Measurements from ENCODE around the gene AGAP1. TPM values are rescaled to one million over a fixed set of nuclear protein-coding genes. Genes with fewer than 3 reads are reported as not detected.
A peak's percentile ranks its signal among the peaks of the same experiment; 100 is the strongest.

AGAP1 gene
- total and polyA plus RNA-seq, 2 donors (not counting 3 experiments of a cell fraction or from before 2014, with no cell fraction given): 10.2 to 20.9 TPM

DNA sequence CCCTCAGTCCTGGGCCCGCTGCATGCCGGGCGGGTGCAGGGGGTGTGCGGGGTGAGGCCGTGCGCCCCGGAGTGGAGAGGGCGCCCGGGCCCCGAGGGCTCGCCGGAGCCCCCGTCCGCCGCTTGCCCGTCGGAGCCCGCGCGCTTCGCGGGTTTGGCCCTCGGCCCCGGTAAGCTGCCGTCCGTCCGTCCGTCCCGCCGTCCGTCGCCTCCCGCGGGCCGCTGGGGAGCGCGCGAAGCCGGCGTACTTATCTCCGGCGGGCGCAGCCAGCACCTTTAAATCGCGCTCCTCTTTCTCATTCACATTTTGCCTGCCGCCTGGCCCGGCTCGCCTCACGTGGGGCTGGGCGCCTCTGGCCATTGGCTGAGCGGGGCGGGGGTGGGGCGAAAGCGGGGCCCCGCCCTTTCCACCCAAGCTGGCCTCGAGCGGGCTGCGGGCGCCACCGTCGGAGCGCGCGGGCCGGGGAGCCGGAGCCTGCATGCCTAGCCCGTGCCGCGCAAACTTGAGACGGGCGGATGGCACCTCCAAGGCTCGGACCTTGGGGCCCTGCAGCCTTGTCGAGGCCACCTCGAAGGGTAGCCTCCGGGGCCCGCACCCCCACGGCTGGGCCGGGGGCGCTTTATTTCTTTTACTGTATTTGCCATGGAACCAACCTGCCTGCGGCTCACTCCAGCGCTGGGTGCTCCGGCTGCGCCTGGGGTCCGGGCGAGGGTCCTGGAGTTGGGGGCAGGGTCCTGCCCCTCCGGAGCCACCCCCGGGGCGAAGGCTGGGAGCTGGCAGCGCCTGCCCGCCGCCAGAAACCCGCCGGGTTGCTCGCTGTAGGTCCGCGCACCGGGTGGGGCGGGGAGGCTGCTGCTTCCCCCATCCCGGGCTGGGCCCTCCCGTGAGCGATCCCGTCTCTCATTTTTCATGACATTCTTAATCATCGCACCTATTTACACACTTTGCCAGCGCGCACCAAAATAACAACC, 674.6 kb downstream of the AGAP1 start, which contains the start of gene GBX2:
GBX2 (minus strand) TSS at position 277 of the 971 bp plus-strand sequence. CDS start 415 bp downstream, outside the sequence.
- Histone ChIP-seq H3K4me1 (ENCODE audit: control insufficient read depth, extremely low read depth, insufficient read depth, low read length) (peaks cover 25% of the 10 kb centered on the region), H3K4me3 (replicated peaks in 1 of 3; ENCODE audit: insufficient read depth in 1 of 3, low read depth in 1 of 3, low read length in 3 of 3) (peak within 1 kb of the TSS; percentile 59 to 73 (median 68)), H2AFZ (ENCODE audit: low read depth, low read length) (peak within 1 kb of the TSS; percentile 92), H3K9ac (replicated peaks; ENCODE audit: extremely low read depth, insufficient read depth, low read length) (peak within 1 kb of the TSS; percentile 53), H3K27ac (ENCODE audit: insufficient read depth, low read depth, low read length) (peak within 1 kb of the TSS; percentile 11), H3K9me1 (replicated peaks; ENCODE audit: control insufficient read depth, extremely low read depth, insufficient read depth, low read length) (no peaks in the 10 kb centered on the region), H3K36me3 (ENCODE audit: control insufficient read depth in 2 of 2, extremely low read depth in 1 of 2, insufficient read depth in 2 of 2, low read length in 2 of 2) (no peaks in the 10 kb centered on the region), H4K20me1 (replicated peaks; ENCODE audit: control insufficient read depth, extremely low read depth, insufficient read depth, low read length) (no peaks in the 10 kb centered on the region), H3K9me3 (replicated peaks; ENCODE audit: control insufficient read depth, insufficient read depth, low read length) (no peaks in the 10 kb centered on the region), H3K27me3 (ENCODE audit: control insufficient read depth in 2 of 2, insufficient read depth in 2 of 2, low read length in 2 of 2) (peaks cover 3 to 48% of the 10 kb centered on the region in 2 experiments), H3K79me2 (ENCODE audit: control insufficient read depth, insufficient read depth, low read length) (no peaks in the 10 kb centered on the region), H3K4me2 (ENCODE audit: insufficient read depth, low read length) (peak within 1 kb of the TSS; percentile 42)
- peak; percentile 76 for FAIRE-seq
- no TSS peak for BruUV-seq (replicated peaks)
- dilution Hi-C loops (cut with MboI; ENCODE audit: extremely low pct_ligation_motif_present, low sequenced_read_pairs) (no loop called here), intact Hi-C loops (cut with micrococcal nuclease) (loop anchor here (2.0 to 5.0 kb wide), 2 partner anchors 308 to 404 kb away; no protein-coding TSS in a partner anchor)
- TF ChIP-seq, protein P1, sequence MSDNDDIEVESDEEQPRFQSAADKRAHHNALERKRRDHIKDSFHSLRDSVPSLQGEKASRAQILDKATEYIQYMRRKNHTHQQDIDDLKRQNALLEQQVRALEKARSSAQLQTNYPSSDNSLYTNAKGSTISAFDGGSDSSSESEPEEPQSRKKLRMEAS (IDR thresholded peaks at IDR 0.05; ENCODE audit: insufficient read depth, insufficient read length): peak; percentile 89
- TF ChIP-seq POLR2AphosphoS5 (IDR thresholded peaks at IDR 0.05; ENCODE audit: insufficient read depth, low read depth, low read length): peak; percentile 81
- TF ChIP-seq EZH2 (IDR thresholded peaks at IDR 0.05; ENCODE audit: borderline replicate concordance, low read depth, low read length, severe bottlenecking): no peak
- peak; percentile 77 for TF ChIP-seq POLR2A (IDR thresholded peaks at IDR 0.05; ENCODE audit: low read depth, low read length)
- POLR2A ChIA-PET: no interaction called here
- CTCF ChIA-PET: interaction anchor here (0.9 to 4.9 kb wide), 4 partner anchors 10 to 402 kb away, joined by 3 to 61 read pairs (median 12); no protein-coding TSS in a partner anchor
- peak; percentile 92 for DNase-seq (ENCODE audit: low read depth, low spot score)

Measured in endothelial cell of umbilical vein (primary cell).